GM19035 (cell line): ENCODE results near the gene ZMYND8.

Experiments
- ATAC-seq: cut with Tn5 transposase; IDR thresholded peaks from one replicate; pipeline ENCODE4 v1.9.1; 2021; ENCODE audit not compliant: unreplicated experiment

The ZMYND8 gene

GRCh38 chr20:47232518-47232917 is 124.0 kb downstream of the ZMYND8 start:
- no peak for ATAC-seq

GRCh38 chr20:47231382-47232039 is 125.0 kb downstream of the ZMYND8 start:
- no peak for ATAC-seq

- ATAC-seq, result no peak
These were observed 125.7 kb downstream of the ZMYND8 start for GRCh38 chr20:47230811-47231256.

- no peak for ATAC-seq
These were observed 127.8 kb downstream of the ZMYND8 start for GRCh38 chr20:47228654-47229053.

- ATAC-seq, result no peak
These were observed 128.9 kb downstream of the ZMYND8 start for GRCh38 chr20:47227576-47227975.

GRCh38 chr20:47227119-47227518 is 129.4 kb downstream of the ZMYND8 start:
- ATAC-seq, result no peak

- ATAC-seq, result no peak
These were observed 131.0 kb downstream of the ZMYND8 start for GRCh38 chr20:47225458-47225857.

- no peak for ATAC-seq
These were observed 131.6 kb downstream of the ZMYND8 start for GRCh38 chr20:47224857-47225256.

- no peak for ATAC-seq
These were observed 132.2 kb downstream of the ZMYND8 start for GRCh38 chr20:47224300-47224791.

- ATAC-seq, result no peak
These were observed 132.6 kb downstream of the ZMYND8 start for GRCh38 chr20:47223896-47224295.

GRCh38 chr20:47222468-47223119 is 133.9 kb downstream of the ZMYND8 start:
- no peak for ATAC-seq

- no peak for ATAC-seq
These were observed 135.4 kb downstream of the ZMYND8 start for GRCh38 chr20:47221036-47221625.

- no peak for ATAC-seq
These were observed 136.3 kb downstream of the ZMYND8 start for GRCh38 chr20:47220161-47220582.

- no peak for ATAC-seq
These were observed 138.7 kb downstream of the ZMYND8 start for GRCh38 chr20:47217482-47218446.

GRCh38 chr20:47216819-47217410 is 139.6 kb downstream of the ZMYND8 start:
- ATAC-seq, result no peak

GRCh38 chr20:47215653-47216397 is 140.7 kb downstream of the ZMYND8 start:
- no peak for ATAC-seq

GRCh38 chr20:47213966-47214365 is 142.5 kb downstream of the ZMYND8 start:
- ATAC-seq, result no peak

- no peak for ATAC-seq
These were observed 143.8 kb downstream of the ZMYND8 start for GRCh38 chr20:47212606-47213207.

GRCh38 chr20:47211036-47211435 is 145.5 kb downstream of the ZMYND8 start:
- ATAC-seq, result no peak
